PC-3 (cell line): Measurements from ENCODE around the gene SYNJ2BP.
"Not testable (repeated sequence)": the region's sequence is repeated elsewhere in the genome, so short reads cannot be mapped to it uniquely, and the experiment has no call there.

Source experiments
- EZH2 ChIP-seq: fragments of 300-600 bp; sonication (generic); IDR thresholded peaks from one replicate; pipeline ENCODE4 v1.6.1; 2017; ENCODE audit warnings: antibody characterized with exemption, mild to moderate bottlenecking, low read length; ENCODE audit not compliant: unreplicated experiment
- TF ChIP-seq, protein P1 (sequence below): fragments of 300-600 bp; sonication (generic); conservative IDR thresholded peaks from 2 replicates; pipeline ENCODE4 v1.5.1; 2017; ENCODE audit warnings: antibody characterized with exemption, low read depth, mild to moderate bottlenecking, low read length

DNA sequence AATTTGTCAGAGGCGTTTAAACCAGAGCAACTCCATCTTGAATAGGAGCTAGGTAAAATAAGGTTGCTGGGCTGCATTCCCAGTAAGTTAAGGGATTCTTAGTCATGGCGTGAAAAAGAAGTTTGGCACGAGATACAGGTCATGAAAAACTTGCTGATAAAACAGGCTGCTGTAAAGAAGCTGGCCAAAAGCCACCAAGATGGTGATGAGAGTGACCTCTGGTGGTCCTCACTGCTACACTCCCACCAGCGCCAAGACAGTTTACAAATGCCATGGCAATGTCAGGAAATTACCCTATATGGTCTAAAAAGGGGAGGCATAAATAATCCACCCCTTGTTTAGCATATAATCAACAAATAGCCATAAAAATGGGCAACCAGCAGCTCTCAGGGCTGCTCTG lies 13.6 kb downstream of the SYNJ2BP start:
- not testable (repeated sequence) for TF ChIP-seq EZH2
- TF ChIP-seq, protein P1, sequence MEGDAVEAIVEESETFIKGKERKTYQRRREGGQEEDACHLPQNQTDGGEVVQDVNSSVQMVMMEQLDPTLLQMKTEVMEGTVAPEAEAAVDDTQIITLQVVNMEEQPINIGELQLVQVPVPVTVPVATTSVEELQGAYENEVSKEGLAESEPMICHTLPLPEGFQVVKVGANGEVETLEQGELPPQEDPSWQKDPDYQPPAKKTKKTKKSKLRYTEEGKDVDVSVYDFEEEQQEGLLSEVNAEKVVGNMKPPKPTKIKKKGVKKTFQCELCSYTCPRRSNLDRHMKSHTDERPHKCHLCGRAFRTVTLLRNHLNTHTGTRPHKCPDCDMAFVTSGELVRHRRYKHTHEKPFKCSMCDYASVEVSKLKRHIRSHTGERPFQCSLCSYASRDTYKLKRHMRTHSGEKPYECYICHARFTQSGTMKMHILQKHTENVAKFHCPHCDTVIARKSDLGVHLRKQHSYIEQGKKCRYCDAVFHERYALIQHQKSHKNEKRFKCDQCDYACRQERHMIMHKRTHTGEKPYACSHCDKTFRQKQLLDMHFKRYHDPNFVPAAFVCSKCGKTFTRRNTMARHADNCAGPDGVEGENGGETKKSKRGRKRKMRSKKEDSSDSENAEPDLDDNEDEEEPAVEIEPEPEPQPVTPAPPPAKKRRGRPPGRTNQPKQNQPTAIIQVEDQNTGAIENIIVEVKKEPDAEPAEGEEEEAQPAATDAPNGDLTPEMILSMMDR, result peak; percentile 40; the same call in 1 of the 2 replicates
